ENCODE measurements around the gene LDHD.

GRCh38 chr16:75066861-75067447 lies 49.6 kb downstream of the LDHD start:
- no peak for TF ChIP-seq POLR2A (IDR thresholded peaks at IDR 0.05)
- no peak for TF ChIP-seq CTCF (IDR thresholded peaks at IDR 0.05)
- TF ChIP-seq EP300 (IDR thresholded peaks at IDR 0.05) = peak in 1 of 4 donors; percentile 17
- peak in 3 of 4 donors; percentile 22 to 55 (median 27) for TF ChIP-seq POLR2AphosphoS5 (IDR thresholded peaks at IDR 0.05)
